Stimulated activated CD4-positive, alpha-beta T cell treated with anti-CD3 and anti-CD28 coated beads, Interleukin-12 subunit alpha, Interleukin-12 subunit beta, amount 100 ng/mL, for 24 hours (primary cell): ENCODE measurements around the gene GRID1.

Experiments
- DNase-seq, 2 experiments: peaks; one replicate each; pipeline ENCODE4 v3.0.0-alpha.2; 2020; ENCODE audit warnings: low read depth in 2 of 2

The GRID1 gene

GRCh38 chr10:85657476-85658113, 709.0 kb downstream of the GRID1 start:
- DNase-seq = no peak

GRCh38 chr10:85655411-85655810, 711.2 kb downstream of the GRID1 start:
- no peak for DNase-seq

- no peak for DNase-seq
These were observed 715.1 kb downstream of the GRID1 start for GRCh38 chr10:85651497-85651882.

- no peak for DNase-seq
These were observed 715.7 kb downstream of the GRID1 start for GRCh38 chr10:85650791-85651496.

- no peak for DNase-seq
These were observed 717.1 kb downstream of the GRID1 start for GRCh38 chr10:85649461-85649860.

- DNase-seq = no peak
These were observed 718.3 kb downstream of the GRID1 start for GRCh38 chr10:85648279-85648754.

- no peak for DNase-seq
These were observed 718.9 kb downstream of the GRID1 start for GRCh38 chr10:85647741-85648140.

GRCh38 chr10:85645926-85646711, 720.5 kb downstream of the GRID1 start:
- no peak for DNase-seq

- DNase-seq = no peak
These were observed 721.5 kb downstream of the GRID1 start for GRCh38 chr10:85645053-85645452.

GRCh38 chr10:85643845-85644525, 722.6 kb downstream of the GRID1 start:
- no peak for DNase-seq

GRCh38 chr10:85643171-85643844, 723.3 kb downstream of the GRID1 start:
- DNase-seq = no peak

GRCh38 chr10:85642421-85643170, 724.0 kb downstream of the GRID1 start:
- DNase-seq = no peak

- no peak for DNase-seq
These were observed 724.5 kb downstream of the GRID1 start for GRCh38 chr10:85642082-85642420.

- DNase-seq = no peak
These were observed 725.1 kb downstream of the GRID1 start for GRCh38 chr10:85641479-85642009.

GRCh38 chr10:85638797-85639196, 727.8 kb downstream of the GRID1 start:
- DNase-seq = no peak

GRCh38 chr10:85635650-85636049, 730.9 kb downstream of the GRID1 start:
- DNase-seq = no peak

GRCh38 chr10:85624511-85624910, 742.1 kb downstream of the GRID1 start:
- DNase-seq = no peak

- no peak for DNase-seq
These were observed 742.8 kb downstream of the GRID1 start for GRCh38 chr10:85623758-85624157.

- DNase-seq = no peak
These were observed 743.3 kb downstream of the GRID1 start for GRCh38 chr10:85623342-85623741.

- no peak for DNase-seq
These were observed 744.2 kb downstream of the GRID1 start for GRCh38 chr10:85622425-85622824.

- no peak for DNase-seq
These were observed 745.0 kb downstream of the GRID1 start for GRCh38 chr10:85621562-85621961.
